NCI-H1105 (cell line): ENCODE results near the gene AIFM1.
A peak's percentile ranks its signal among the peaks of the same experiment; 100 is the strongest.

Source experiments
- DNase-seq: peaks from one replicate; lab custom pipeline; 2025; lab: John Stamatoyannopoulos, UW

Gene AIFM1

DNA sequence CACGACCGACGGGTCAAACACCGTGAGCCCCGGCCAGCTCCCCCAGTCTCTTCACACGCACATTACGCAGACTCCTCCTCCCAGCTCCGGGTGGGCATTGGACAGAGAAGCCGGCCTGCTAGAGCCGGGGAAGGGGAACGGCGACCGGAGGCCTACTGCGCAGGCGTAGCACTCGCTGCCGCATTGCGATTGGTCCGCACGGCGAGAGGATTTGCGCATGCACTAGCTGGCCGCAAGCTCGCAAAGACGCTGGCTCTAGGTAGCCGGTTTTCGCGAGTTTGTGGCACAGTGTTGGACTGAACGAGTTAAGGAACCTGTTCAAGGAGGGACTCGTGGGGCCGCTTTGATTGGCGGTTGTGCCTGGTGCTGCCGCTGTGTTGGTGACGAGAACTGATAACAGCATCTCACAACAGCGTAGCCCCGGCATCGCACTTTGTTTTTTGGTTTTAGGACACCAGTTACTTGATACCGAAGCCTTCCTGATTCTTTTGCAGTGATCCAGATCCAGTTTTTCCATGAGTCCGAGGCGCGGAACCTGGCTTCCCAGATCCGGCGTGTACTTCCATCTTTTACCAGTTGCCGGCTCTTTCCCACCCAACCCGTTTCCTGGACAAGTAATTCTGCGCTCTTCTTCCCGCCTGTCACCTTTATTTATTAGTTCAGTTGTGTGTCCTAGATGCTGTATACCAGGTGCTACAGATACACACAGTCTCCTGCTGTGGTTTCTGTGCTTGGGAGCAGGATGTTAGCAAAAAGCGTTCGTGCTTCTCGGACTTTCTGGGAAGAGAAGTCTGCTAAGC is at the start of gene AIFM1:
AIFM1 (minus strand) TSS at position 139 of the 800 bp plus-strand sequence. CDS start 185 bp downstream, outside the sequence.
- DNase-seq, result peak; percentile 82

- DNase-seq, result no peak
These were observed 47.7 kb upstream of the AIFM1 start for GRCh38 chrX:130213376-130213775.

GRCh38 chrX:130212371-130212770 is 46.7 kb upstream of the AIFM1 start:
- no peak for DNase-seq

DNA sequence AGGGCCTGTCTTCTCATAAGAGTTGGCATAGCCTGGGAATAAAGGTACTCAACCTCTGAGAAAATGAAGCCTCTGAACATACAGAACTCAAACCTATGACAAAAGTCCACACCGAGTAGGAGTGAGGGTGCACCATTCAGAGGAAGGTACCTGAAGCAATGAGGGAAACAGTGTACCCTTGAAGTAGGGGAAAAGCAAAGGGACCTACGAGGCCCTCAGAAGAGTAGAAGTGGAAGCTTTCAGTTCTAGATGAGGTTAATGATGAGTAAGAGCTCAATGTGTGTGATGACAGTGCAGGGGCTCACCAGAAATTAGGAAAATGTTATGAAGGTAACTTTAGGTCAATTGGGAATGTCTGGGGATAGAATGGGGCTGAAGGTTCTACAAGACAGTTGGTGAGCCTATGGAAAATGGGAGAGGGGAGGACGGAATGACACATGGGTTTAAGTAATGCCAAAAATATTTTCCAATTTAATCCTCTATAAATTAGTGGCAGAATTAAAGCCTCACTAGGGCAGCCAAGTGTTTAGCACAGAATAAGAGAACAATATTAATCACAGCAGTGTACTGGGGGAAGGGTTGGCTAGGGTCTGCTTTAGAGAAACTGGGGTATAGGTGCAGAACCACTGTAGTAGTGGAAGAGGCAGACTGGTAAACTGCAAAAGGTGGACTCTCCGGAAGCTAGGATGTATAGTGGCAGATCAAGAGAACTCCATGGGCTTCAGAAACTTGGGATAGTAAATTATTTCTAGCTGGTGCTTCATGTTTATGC is 46.0 kb upstream of the AIFM1 start:
- no peak for DNase-seq

- DNase-seq, result no peak
These were observed 39.0 kb upstream of the AIFM1 start for GRCh38 chrX:130204647-130205046.

DNA sequence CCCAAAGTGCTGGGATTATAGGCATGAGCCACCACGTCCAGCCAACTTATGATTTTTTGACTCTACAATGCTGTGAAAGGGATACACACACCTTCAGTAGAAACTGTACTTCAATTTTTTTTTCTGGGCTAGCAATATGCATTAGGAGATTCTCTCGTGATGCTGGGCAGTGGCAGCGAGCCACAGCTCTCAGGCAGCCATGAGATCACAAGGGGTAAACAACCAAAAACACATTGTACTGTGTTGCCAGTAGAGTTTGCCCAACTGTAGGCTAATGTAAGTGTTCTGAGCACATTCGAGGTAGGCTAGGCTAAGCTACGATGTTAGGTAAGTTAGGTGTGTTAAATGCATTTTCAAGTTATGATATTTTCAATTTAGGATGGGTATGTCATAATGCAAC is 31.8 kb upstream of the AIFM1 start:
- no peak for DNase-seq

DNA sequence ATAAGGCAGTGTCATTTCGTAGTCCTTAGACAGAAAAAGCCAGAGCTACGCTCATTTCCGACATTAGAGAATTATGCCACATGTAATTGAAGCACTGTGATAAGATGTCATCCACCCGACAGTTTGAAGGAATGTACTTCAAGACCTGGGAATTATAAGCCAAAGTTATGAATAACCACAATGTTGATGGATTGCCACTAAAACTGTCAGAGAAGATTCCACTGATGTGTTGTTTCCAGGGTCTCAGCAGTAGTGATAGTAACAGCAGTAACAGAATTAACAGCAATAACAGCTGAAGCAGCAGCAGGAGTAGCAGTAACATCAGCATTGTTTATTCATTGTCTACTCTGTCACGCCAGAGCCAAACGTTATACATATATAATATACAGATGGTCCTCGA is 30.8 kb upstream of the AIFM1 start:
- no peak for DNase-seq

DNA sequence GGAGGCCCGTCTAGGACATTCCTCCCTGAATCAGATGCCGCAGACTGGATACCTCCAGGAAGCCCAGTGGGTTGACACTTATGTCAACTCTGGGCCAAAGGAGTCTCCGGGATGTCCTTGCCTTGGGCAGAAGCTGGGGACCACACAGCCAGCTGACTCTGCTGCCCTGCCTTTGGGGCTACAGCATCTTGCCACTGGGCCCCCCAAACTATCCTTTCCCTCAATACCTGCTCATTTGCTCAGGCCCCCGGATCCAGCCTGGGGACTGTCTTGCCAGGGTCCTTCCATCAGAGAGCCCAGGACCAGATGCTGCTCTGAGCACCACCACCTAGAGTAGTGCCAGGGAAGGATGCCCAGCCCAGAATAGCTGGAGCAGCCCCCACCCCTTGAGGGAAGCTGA is 25.2 kb upstream of the AIFM1 start:
- no peak for DNase-seq

GRCh38 chrX:130186651-130187050 is 21.0 kb upstream of the AIFM1 start:
- no peak for DNase-seq

DNA sequence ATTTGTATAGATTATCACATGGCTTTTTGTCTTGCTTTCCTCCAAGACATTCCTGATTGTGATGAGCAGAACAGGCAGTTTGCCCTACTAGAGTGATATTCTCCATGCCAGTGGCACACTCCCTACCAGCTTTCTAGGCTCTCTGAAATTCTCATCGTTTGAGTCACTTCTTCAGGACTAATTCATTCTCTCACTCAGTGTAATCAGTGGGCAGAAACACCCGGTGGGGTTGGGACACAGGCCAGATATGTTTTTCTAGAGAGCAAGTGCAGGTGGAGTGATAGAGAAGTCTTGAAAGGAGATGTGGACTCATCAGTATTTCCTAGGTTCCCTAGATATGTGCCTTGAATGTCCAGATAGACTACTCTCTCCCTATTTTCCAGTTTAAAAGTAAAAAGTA is 19.2 kb upstream of the AIFM1 start:
- no peak for DNase-seq

DNA sequence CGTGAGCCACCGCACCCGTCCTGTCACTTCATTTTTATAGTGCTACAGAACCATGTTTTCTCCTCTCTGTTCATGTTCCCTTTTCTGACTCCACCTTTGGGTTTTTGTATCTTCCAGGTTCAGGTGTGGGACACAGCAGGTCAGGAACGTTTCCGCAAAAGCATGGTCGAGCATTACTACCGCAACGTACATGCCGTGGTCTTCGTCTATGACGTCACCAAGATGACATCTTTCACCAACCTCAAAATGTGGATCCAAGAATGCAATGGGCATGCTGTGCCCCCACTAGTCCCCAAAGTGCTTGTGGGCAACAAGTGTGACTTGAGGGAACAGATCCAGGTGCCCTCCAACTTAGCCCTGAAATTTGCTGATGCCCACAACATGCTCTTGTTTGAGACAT is 18.5 kb upstream of the AIFM1 start:
- DNase-seq, result no peak

DNA sequence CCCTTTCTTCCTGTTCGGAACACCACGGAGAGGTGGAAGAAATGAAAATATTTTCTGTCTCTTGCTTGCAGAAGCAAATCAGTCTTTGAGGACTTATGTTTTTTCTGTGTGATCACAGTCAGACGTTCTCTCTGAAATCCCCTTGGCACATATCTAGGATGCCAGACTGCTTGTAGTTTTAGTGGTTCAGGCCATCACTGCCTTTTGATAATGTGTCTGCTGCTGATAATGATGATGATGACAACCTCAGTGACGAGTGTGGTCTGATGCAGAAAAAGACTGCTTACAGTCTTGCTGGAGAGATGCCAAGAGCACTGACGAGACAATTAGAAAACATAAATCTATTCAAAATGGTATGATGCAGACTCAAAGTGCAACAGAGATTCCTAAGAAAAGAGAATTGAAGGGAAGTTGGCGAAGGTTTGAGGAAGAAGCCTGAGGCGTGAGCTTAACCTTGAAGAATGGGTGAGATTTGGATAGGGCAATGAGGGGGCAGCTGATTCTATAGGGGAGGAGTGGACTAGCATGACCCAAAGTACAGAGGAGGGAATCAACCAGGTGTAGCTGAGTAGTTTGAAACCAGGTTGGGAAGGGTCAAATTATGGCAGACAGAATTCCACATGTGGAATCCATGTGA is 14.1 kb upstream of the AIFM1 start:
- DNase-seq, result no peak

DNA sequence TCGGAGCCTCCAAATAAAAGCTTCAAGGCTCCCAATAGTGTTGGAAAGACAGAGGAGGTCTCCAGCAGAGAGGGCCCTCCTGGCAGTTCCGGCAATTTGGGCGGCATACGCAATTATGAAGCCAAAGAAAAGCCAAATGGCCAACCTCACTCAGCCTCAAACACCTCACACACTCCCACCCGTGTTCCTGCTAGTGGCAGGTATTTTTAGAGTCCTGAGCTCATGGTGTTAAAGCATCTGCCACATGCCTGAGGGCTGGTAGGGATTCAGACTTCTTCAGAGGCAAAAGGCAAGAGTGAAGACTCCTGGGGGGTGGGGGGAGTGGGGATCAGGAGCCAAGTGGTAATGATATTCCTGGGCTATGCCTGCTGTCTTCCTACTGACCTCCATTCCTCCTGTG is 13.5 kb upstream of the AIFM1 start:
- no peak for DNase-seq

- no peak for DNase-seq
These were observed 11.3 kb upstream of the AIFM1 start for GRCh38 chrX:130176942-130177341.

DNA sequence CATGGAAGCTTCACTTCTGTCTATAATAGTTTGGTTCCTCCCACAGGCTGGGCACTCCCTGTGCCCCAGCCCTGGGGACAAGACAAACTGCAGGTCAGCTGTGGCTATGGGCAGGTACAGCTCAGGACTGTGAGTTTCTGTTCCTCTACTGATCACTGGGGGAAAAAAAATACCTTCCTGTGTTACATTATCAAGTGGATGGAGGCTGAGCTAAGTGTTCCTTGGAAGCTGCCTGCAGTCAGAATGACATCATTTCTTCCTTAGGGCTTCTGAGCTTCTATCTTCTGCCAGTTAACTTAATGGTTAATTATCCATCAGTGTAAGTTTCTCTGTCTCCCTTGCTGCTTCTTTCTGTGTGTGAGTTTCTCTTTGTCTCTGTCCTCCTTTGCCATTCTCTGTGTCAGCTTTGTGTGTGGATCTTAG is 10.7 kb upstream of the AIFM1 start:
- no peak for DNase-seq

GRCh38 chrX:130174937-130175336 is 9.3 kb upstream of the AIFM1 start:
- DNase-seq, result no peak

GRCh38 chrX:130174045-130174704 is 8.5 kb upstream of the AIFM1 start:
- no peak for DNase-seq

DNA sequence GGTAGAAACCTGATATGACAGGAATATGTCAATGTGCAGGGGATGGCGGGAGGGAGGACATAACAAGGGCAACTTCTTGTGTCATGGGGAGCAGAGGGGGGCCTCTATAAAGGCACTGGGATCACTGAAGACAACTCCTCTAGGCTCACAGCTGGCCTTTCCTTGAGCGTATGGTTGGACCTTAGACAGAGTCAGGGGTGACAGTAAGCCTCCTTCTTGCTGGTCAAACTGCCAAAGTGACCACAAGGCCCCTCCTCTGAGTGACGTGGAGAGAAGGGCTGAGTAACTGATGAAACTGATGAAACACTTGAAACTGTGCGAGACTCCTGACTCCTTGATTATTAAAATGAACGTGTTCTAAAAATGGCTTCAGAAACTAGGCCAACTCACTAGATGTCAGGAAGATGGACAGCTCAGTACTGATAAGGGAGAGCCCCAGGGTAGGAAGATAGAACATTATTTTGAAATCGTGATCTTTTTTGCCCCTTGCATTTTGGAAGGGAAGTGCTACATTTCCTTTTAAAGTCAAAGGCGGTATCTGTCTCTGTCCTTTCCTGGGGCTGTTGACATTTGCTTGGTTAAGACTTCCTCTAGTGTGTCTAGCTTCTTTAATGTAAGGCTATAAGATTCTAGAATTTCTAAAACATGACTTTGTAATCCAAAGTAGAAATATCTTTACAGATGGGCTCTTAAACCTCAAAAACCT is 7.7 kb upstream of the AIFM1 start:
- DNase-seq, result no peak

GRCh38 chrX:130172127-130172845 is 6.6 kb upstream of the AIFM1 start:
- no peak for DNase-seq

- DNase-seq, result peak; percentile 26
These were observed 5.9 kb upstream of the AIFM1 start, which contains the start of gene RAB33A for GRCh38 chrX:130171446-130172126. RAB33A (plus strand) TSS chrX:130171962; CDS start chrX:130172063, 101 bp downstream.
